B cell (primary cell): Measurements from ENCODE around the gene PLEKHG3. TPM values are rescaled to one million over a fixed set of nuclear protein-coding genes. Genes with fewer than 3 reads are reported as not detected.
A peak's percentile ranks its signal among the peaks of the same experiment; 100 is the strongest.

ENCODE experiments used
- ATAC-seq: fragments of 200-7000 bp; cut with Tn5 transposase; one replicate; pipeline ENCODE4 v1.10.0; 2021; ENCODE audit warnings: low read depth, mild to moderate bottlenecking, moderate number of reproducible peaks, moderate library complexity
- CTCF ChIA-PET: fragments of 350-600 bp; sonication (Branson Sonifier 250); formaldehyde crosslinking; loops from one replicate; lab custom pipeline; 2021; ENCODE audit warnings: antibody characterized with exemption, inconsistent platforms; lab: Charles Lee
- POLR2A ChIA-PET: fragments of 350-600 bp; sonication (Branson Sonifier 250); formaldehyde crosslinking; loops from one replicate; lab custom pipeline; 2021; ENCODE audit warnings: antibody characterized with exemption; lab: Charles Lee
- DNase-seq: peaks from one replicate; pipeline ENCODE4 v3.0.0; 2013
- H2AFZ ChIP-seq: 2 replicates; pipeline ENCODE4 v1.6.1; 2012; ENCODE audit warnings: mild to moderate bottlenecking, low read depth, low read length; ENCODE audit not compliant: insufficient read depth, poor library complexity, severe bottlenecking
- H3K27ac ChIP-seq, 2 donors: 1 replicate in 1 of 2; 2 replicates in 1 of 2; pipeline ENCODE4 v1.5.1; 2012 to 2013; ENCODE audit warnings: low read length in 2 of 2, mild to moderate bottlenecking in 2 of 2, moderate library complexity in 1 of 2
- H3K27me3 ChIP-seq, 4 experiments: fragments of 200-600 bp in 1 of 4; sonication (generic) in 1 of 4; replicated peaks in 1 of 4; 1 replicate in 2 of 4; 2 replicates in 2 of 4; pipeline versions ENCODE4 v1.6.1 to v1.7.0; 2013 to 2016; ENCODE audit warnings: low read length in 3 of 4, mild to moderate bottlenecking in 2 of 4, mixed read lengths in 1 of 4, moderate library complexity in 1 of 4; ENCODE audit not compliant: insufficient read depth in 4 of 4, control insufficient read depth in 3 of 4; ENCODE audit errors: control extremely low read depth in 1 of 4
- H3K36me3 ChIP-seq, 2 experiments: replicated peaks in 1 of 2; 1 replicate in 1 of 2; 2 replicates in 1 of 2; pipeline versions ENCODE4 v1.6.1 to v1.7.1; 2013; ENCODE audit warnings: low read length in 1 of 2; ENCODE audit not compliant: insufficient read depth in 2 of 2, control insufficient read depth in 1 of 2; ENCODE audit errors: control extremely low read depth in 1 of 2, extremely low read depth in 1 of 2
- H3K4me1 ChIP-seq, 2 donors: fragments of 200-600 bp in 1 of 2; sonication (generic) in 1 of 2; 1 replicate in 1 of 2; 2 replicates in 1 of 2; pipeline versions ENCODE4 v1.5.1 to v1.6.1; 2013 to 2017; ENCODE audit warnings: low read length in 2 of 2; ENCODE audit not compliant: control insufficient read depth in 2 of 2, insufficient read depth in 2 of 2
- H3K4me2 ChIP-seq: replicated peaks from 2 replicates; pipeline ENCODE3; 2012; ENCODE audit warnings: mild to moderate bottlenecking, low read depth, low read length; ENCODE audit not compliant: poor library complexity, severe bottlenecking
- H3K4me3 ChIP-seq, 5 experiments: fragments of 200-600 bp in 1 of 5; sonication (generic) in 1 of 5; 1 replicate in 3 of 5; 2 replicates in 2 of 5; pipeline versions ENCODE4 v1.5.1 to v1.7.0; 2011 to 2016; ENCODE audit warnings: low read length in 4 of 5, mild to moderate bottlenecking in 4 of 5, low read depth in 2 of 5, control low read depth in 1 of 5, moderate library complexity in 1 of 5; ENCODE audit not compliant: insufficient read depth in 1 of 5; ENCODE audit errors: control extremely low read depth in 1 of 5, extremely low read depth in 1 of 5
- H3K79me2 ChIP-seq: fragments of 200-600 bp; sonication (generic); one replicate; pipeline ENCODE4 v1.6.0; 2016; ENCODE audit warnings: low read length; ENCODE audit not compliant: control insufficient read depth, insufficient read depth
- H3K9ac ChIP-seq: fragments of 200-600 bp; sonication (generic); 2 replicates; pipeline ENCODE4 v1.6.1; 2017; ENCODE audit warnings: mild to moderate bottlenecking, low read length, moderate library complexity
- H3K9me3 ChIP-seq, 3 donors: one replicate each; pipeline versions ENCODE4 v1.6.1 to v1.7.1; 2013; ENCODE audit warnings: low read length in 2 of 3; ENCODE audit not compliant: control insufficient read depth in 2 of 3, insufficient read depth in 1 of 3; ENCODE audit errors: control extremely low read depth in 1 of 3
- H4K20me1 ChIP-seq: 2 replicates; pipeline ENCODE4 v1.6.0; 2012; ENCODE audit warnings: mild to moderate bottlenecking, low read length; ENCODE audit not compliant: insufficient read depth, control insufficient read depth, poor library complexity, severe bottlenecking
- H3K27ac Mint-ChIP-seq: one replicate; pipeline ENCODE4 v1.8.0; 2021; ENCODE audit warnings: mixed read lengths
- H3K27me3 Mint-ChIP-seq: one replicate; pipeline ENCODE4 v1.8.0; 2021; ENCODE audit warnings: mixed read lengths
- H3K4me1 Mint-ChIP-seq: one replicate; pipeline ENCODE4 v1.8.0; 2021; ENCODE audit warnings: mixed read lengths
- H3K4me3 Mint-ChIP-seq: one replicate; pipeline ENCODE4 v1.8.0; 2021; ENCODE audit warnings: mixed read lengths
- H3K9me3 Mint-ChIP-seq: one replicate; pipeline ENCODE4 v1.8.0; 2022; ENCODE audit warnings: mixed read lengths; ENCODE audit not compliant: insufficient read depth
- EZH2 ChIP-seq: IDR thresholded peaks from 2 replicates; pipeline ENCODE4 v1.6.1; 2012; ENCODE audit warnings: borderline replicate concordance, low read depth, mild to moderate bottlenecking, moderate library complexity, low read length; ENCODE audit not compliant: insufficient read depth, poor library complexity, severe bottlenecking
- WGBS: methylation state at CpG from one replicate; pipeline ENCODE4 v1.1.5; 2013; ENCODE audit warnings: missing lambda C conversion rate; ENCODE audit not compliant: insufficient coverage; 5-methylcytosine and 5-hydroxymethylcytosine counted together
- intact Hi-C: fragments of 100-400 bp; cut with micrococcal nuclease; formaldehyde crosslinking; loops from one replicate; pipeline ENCODE4 v1.10.0; 2022
- polyA plus RNA-seq: library from polyadenylated mRNA; depleted of rRNA; stranded (reverse); fragments of >200 nt; gene quantifications from 2 replicates; pipeline ENCODE4 v1.2.3, GENCODE V29; 2012
- total RNA-seq, 2 donors: library from RNA; stranded (reverse); fragments of 120-200 nt in 1 of 2; gene quantifications; 1 replicate in 1 of 2; 2 replicates in 1 of 2; pipeline versions ENCODE4 v1.2.3 to v1.2.4, GENCODE V29; 2013 to 2022
- TF ChIP-seq, protein P1 (sequence below): fragments of 200-600 bp; IDR thresholded peaks from one replicate; pipeline ENCODE4 v1.8.0; 2022; ENCODE audit warnings: antibody characterized with exemption, mild to moderate bottlenecking

PLEKHG3 gene
- total and polyA plus RNA-seq, 2 donors (not counting 1 experiment from before 2014, with no cell fraction given): 0.12 to 0.25 TPM

- Histone ChIP-seq H3K27me3 (peaks cover 0 to 32% (median 22%) of the 10 kb centered on the region in 4 experiments), H4K20me1 (no peaks in the 10 kb centered on the region), H3K4me1 (peaks cover 23% of the 10 kb centered on the region in 2 donors), H2AFZ (no peak overlapping the region), H3K36me3 (no peaks in the 10 kb centered on the region), H3K9ac (no peak overlapping the region), H3K9me3 (peaks cover 0 to 3% (median 0%) of the 10 kb centered on the region in 3 donors), H3K4me2 (peak overlapping the region; percentile 11), H3K27ac (no peak overlapping the region), H3K79me2 (no peaks in the 10 kb centered on the region), H3K4me3 (no peak overlapping the region)
- intact Hi-C loops: no loop called here
- TF ChIP-seq, protein P1, sequence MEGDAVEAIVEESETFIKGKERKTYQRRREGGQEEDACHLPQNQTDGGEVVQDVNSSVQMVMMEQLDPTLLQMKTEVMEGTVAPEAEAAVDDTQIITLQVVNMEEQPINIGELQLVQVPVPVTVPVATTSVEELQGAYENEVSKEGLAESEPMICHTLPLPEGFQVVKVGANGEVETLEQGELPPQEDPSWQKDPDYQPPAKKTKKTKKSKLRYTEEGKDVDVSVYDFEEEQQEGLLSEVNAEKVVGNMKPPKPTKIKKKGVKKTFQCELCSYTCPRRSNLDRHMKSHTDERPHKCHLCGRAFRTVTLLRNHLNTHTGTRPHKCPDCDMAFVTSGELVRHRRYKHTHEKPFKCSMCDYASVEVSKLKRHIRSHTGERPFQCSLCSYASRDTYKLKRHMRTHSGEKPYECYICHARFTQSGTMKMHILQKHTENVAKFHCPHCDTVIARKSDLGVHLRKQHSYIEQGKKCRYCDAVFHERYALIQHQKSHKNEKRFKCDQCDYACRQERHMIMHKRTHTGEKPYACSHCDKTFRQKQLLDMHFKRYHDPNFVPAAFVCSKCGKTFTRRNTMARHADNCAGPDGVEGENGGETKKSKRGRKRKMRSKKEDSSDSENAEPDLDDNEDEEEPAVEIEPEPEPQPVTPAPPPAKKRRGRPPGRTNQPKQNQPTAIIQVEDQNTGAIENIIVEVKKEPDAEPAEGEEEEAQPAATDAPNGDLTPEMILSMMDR: no peak
- no peak for TF ChIP-seq EZH2
- ChIA-PET POLR2A (no interaction called here), CTCF (interaction anchor here (0.7 kb wide), 1 partner anchor 66 kb away, joined by 3 read pairs; no protein-coding TSS in a partner anchor)
- WGBS: 48% methylated on average over 5 of the region's 7 CpGs
- ATAC-seq: no peak
- Mint-ChIP-seq H3K27ac (no peak overlapping the region), H3K4me1 (peaks cover 17% of the 10 kb centered on the region), H3K9me3 (no peaks in the 10 kb centered on the region), H3K4me3 (no peak overlapping the region), H3K27me3 (peaks cover 48% of the 10 kb centered on the region)
- peak; percentile 34 for DNase-seq
These were observed 5.3 kb upstream of the PLEKHG3 start for GRCh38 chr14:64698903-64699302.

DNA sequence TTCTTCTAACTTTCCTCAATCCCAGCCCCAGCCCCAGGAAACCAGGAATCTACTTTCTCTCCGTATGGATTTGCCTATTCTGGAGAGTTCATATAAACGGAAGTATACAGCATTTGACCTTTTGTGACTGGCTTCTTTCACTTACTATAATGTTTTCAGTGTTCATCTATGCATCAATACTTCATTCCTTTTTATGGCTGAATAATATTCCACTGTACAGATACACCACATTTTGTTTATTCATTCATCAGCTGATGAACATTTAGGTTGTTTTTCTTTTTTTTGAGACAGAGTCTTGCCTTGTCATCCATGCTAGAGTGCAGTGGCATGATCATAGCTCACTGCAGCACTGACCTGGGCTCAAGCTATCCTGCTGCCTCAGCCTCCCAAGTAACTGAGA, 3.9 kb upstream of the PLEKHG3 start:
- Mint-ChIP-seq H3K9me3 (no peaks in the 10 kb centered on the region), H3K4me1 (peaks cover 23% of the 10 kb centered on the region), H3K27me3 (peaks cover 47% of the 10 kb centered on the region), H3K4me3 (no peak overlapping the region), H3K27ac (no peak overlapping the region)
- Histone ChIP-seq H2AFZ (no peak overlapping the region), H4K20me1 (no peaks in the 10 kb centered on the region), H3K9me3 (peaks cover 0 to 3% (median 0%) of the 10 kb centered on the region in 3 donors), H3K27ac (no peak overlapping the region), H3K79me2 (no peaks in the 10 kb centered on the region), H3K9ac (no peak overlapping the region), H3K27me3 (peaks cover 0 to 40% (median 27%) of the 10 kb centered on the region in 4 experiments), H3K4me2 (no peak overlapping the region), H3K4me3 (no peak overlapping the region), H3K4me1 (peaks cover 33 to 37% of the 10 kb centered on the region in 2 donors), H3K36me3 (no peaks in the 10 kb centered on the region)
- CTCF ChIA-PET: no interaction called here
- 88% methylated on average over 1 of the region's 2 CpGs for WGBS
- TF ChIP-seq, protein P1: no peak
- intact Hi-C loops: no loop called here
- DNase-seq (no peak), ATAC-seq (no peak)
- POLR2A ChIA-PET: no interaction called here
